ENCODE results near the gene NSUN4. TPM values are rescaled to one million over a fixed set of nuclear protein-coding genes. Genes with fewer than 3 reads are reported as not detected.
"Not testable (repeated sequence)": the region's sequence is repeated elsewhere in the genome, so short reads cannot be mapped to it uniquely, and the experiment has no call there.

Gene NSUN4
- total RNA-seq, 2 donors from 2014 or later = 9.1 to 13.9 TPM

DNA sequence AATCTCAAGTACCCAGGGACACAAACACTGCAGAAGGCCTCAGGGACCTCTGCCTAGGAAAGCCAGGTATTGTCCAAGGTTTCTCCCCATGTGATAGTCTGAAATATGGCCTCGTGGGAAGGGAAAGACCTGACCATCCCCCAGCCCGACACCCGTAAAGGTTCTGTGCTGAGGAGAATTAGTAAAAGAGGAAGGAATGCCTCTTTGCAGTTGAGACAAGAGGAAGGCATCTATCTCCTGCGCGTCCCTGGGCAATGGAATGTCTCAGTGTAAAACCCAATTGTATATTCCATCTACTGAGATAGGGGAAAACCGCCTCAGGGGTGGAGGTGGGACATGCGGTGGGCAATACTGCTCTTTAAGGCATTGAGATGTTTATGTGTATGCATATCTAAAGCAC, 10.8 kb upstream of the NSUN4 start:
- DNase-seq (ENCODE audit: low spot score); H3K4me1 ChIP-seq; H3K4me3 ChIP-seq; H3K9me3 ChIP-seq; H3K36me3 ChIP-seq; H3K27ac ChIP-seq; H3K27me3 ChIP-seq: not testable (repeated sequence)

DNA sequence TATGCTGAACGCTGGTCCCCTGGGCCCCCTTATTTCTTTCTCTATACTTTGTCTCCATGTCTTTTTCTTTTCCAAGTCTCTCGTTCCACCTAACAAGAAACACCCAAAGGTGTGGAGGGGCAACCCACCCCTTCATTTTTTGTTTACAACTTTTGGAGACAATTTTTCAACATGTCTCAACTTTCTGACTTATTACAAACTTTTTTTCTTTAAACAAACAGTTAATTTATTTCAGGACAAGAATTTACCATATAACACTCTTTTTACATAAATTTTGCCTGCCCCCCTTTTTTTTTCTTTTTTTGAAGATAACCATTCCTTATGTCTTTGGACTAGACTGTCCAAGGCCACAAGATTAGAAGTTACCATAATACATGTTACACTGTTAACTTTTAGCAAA, 10.2 kb upstream of the NSUN4 start:
- not testable (repeated sequence) for H3K9me3 ChIP-seq; H3K27me3 ChIP-seq; H3K27ac ChIP-seq; DNase-seq (ENCODE audit: low spot score); H3K4me3 ChIP-seq; H3K4me1 ChIP-seq; H3K36me3 ChIP-seq

DNA sequence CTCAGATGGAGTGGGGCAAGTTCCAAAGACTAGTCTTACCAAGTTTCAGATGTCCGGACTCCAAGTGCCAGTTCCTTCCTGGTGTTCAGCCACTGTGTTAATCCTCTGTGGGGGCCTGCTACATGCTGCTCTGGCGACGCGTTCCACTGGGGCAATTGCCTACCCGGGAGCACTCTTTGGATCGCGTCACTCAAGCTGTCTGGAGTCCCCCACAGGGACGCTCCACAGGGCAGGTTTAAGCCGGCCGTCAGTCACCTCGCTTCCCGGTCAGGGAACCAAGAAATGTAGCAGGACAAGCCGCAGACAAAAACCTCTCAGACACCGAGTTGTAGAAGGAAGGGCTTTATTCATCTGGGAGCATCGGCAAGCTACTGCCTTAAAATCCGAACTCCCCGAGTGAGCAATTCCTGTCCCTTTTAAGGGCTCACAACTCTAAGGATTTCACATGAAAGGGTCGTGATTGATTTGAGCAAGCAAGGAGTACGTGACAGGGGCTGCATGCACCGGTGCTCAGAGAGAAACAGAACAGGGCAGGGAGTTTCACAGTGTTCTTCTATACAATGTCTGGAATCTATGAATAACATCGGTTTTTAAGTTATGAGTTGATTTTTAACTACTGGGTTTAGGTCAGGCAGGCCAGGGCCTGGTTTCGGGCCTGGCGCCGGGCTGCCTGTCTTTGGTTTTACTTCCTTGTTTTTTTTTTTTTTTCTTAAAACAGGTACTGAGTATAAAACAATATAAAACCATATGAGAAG, 8.6 kb upstream of the NSUN4 start:
- H3K4me3 ChIP-seq; H3K9me3 ChIP-seq; H3K36me3 ChIP-seq; H3K27me3 ChIP-seq; H3K27ac ChIP-seq; DNase-seq (ENCODE audit: low spot score); H3K4me1 ChIP-seq: not testable (repeated sequence)

DNA sequence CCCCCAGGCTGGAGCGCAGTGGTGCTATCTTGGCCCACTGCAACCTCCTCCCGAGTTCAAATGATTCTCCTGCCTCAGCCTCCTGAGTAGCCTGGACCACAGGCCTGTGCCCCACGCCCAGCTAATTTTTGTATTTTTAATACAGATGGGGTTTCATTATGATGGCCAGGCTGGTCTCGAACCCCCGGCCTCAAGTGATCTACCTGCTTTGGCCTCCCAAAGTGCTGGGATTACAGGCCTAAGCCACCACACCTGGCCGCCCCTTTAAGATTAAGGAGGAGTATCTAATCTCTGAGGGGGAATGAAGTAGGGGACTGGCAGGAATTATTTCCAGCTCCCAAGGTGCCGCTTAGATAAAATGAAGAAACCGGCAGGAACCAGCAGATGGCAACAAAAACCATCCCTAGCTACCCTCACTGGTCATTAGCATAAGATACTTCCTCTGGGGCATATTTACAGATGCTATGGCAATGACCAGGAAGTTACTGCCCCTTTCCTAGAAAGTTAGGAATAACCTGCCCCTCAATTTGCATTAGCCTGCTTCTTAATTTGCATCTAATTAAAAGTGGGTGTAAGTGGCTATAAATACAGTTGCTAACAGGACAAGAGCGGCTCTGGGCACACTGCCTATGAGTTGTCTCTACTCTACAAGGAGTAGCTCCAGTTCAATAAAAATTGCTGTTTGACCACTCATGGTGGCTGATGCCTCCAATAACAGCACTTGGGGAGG, 7.1 kb upstream of the NSUN4 start:
- Histone ChIP-seq H3K27me3 (no peaks in the 10 kb centered on the region), H3K4me1 (no peaks in the 10 kb centered on the region), H3K36me3 (no peaks in the 10 kb centered on the region), H3K9me3 (no peaks in the 10 kb centered on the region), H3K27ac (no peak overlapping the region), H3K4me3 (no peak overlapping the region)
- no peak for DNase-seq (ENCODE audit: low spot score)
- TF ChIP-seq, protein P1, sequence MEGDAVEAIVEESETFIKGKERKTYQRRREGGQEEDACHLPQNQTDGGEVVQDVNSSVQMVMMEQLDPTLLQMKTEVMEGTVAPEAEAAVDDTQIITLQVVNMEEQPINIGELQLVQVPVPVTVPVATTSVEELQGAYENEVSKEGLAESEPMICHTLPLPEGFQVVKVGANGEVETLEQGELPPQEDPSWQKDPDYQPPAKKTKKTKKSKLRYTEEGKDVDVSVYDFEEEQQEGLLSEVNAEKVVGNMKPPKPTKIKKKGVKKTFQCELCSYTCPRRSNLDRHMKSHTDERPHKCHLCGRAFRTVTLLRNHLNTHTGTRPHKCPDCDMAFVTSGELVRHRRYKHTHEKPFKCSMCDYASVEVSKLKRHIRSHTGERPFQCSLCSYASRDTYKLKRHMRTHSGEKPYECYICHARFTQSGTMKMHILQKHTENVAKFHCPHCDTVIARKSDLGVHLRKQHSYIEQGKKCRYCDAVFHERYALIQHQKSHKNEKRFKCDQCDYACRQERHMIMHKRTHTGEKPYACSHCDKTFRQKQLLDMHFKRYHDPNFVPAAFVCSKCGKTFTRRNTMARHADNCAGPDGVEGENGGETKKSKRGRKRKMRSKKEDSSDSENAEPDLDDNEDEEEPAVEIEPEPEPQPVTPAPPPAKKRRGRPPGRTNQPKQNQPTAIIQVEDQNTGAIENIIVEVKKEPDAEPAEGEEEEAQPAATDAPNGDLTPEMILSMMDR (IDR thresholded peaks at IDR 0.05) = no peak

DNA sequence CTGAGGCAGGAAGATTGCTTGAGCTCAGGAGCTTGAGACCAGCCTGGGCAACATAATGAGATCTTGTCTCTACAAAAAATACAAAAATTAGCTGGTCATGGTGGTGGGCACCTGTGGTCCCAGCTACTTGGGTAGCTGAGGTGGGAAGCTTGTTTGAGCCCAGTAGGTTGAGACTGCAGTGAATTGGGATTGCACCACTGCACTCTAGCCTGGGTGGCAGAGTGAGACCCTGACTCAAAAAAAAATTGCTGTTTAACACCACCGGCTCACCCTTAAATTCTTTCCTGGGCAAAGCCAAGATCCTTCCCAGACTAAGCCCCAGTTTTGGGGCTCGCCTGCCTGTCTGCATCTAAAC, 6.6 kb upstream of the NSUN4 start:
- Histone ChIP-seq H3K27ac (no peak overlapping the region), H3K36me3 (no peaks in the 10 kb centered on the region), H3K4me1 (no peaks in the 10 kb centered on the region), H3K9me3 (no peaks in the 10 kb centered on the region), H3K4me3 (no peak overlapping the region), H3K27me3 (no peaks in the 10 kb centered on the region)
- no peak for DNase-seq (ENCODE audit: low spot score)
- TF ChIP-seq, protein P1 (IDR thresholded peaks at IDR 0.05) = no peak

GRCh38 chr1:46335081-46335480, 5.5 kb upstream of the NSUN4 start:
- DNase-seq (ENCODE audit: low spot score) = no peak
- TF ChIP-seq, protein P1 (IDR thresholded peaks at IDR 0.05) = no peak
- Histone ChIP-seq H3K4me1 (peaks cover 0 to 5% of the 10 kb centered on the region in 2 donors), H3K4me3 (no peak overlapping the region), H3K27ac (no peak overlapping the region), H3K27me3 (no peaks in the 10 kb centered on the region), H3K36me3 (no peaks in the 10 kb centered on the region), H3K9me3 (no peaks in the 10 kb centered on the region)

- H3K4me3 ChIP-seq; H3K27me3 ChIP-seq; H3K36me3 ChIP-seq; H3K9me3 ChIP-seq; DNase-seq (ENCODE audit: low spot score); H3K27ac ChIP-seq: not testable (repeated sequence)
- H3K4me1 ChIP-seq = peaks cover 0 to 18% of the 10 kb centered on the region in 2 donors
Observed at GRCh38 chr1:46337409-46337808, 3.2 kb upstream of the NSUN4 start.
